Nephron progenitor cell (in vitro differentiated cells): ENCODE measurements around the gene UMPS.
"Not testable (repeated sequence)": the region's sequence is repeated elsewhere in the genome, so short reads cannot be mapped to it uniquely, and the experiment has no call there.

Experiments used
- DNase-seq: peaks from one replicate; pipeline ENCODE4 v3.0.0; 2021
- H3K27ac Mint-ChIP-seq: 2 replicates; pipeline ENCODE4 v1.8.0; 2021; ENCODE audit warnings: mild to moderate bottlenecking, moderate library complexity, mixed read lengths
- H3K27me3 Mint-ChIP-seq: 2 replicates; pipeline ENCODE4 v1.8.0; 2021; ENCODE audit warnings: mild to moderate bottlenecking, low read depth, mixed read lengths; ENCODE audit not compliant: poor library complexity
- H3K36me3 Mint-ChIP-seq: 2 replicates; pipeline ENCODE4 v1.8.0; 2021; ENCODE audit warnings: low read depth, mixed read lengths
- H3K4me1 Mint-ChIP-seq: 2 replicates; pipeline ENCODE4 v1.8.0; 2021; ENCODE audit warnings: mixed read lengths
- H3K4me3 Mint-ChIP-seq: 2 replicates; pipeline ENCODE4 v1.8.0; 2021; ENCODE audit warnings: mild to moderate bottlenecking, moderate library complexity, mixed read lengths
- H3K9me3 Mint-ChIP-seq: 2 replicates; pipeline ENCODE4 v1.8.0; 2021; ENCODE audit warnings: mild to moderate bottlenecking, moderate library complexity, mixed read lengths
- CTCF ChIP-seq: fragments of 200-600 bp; sonication (generic); IDR thresholded peaks from 2 replicates; pipeline ENCODE4 v1.5.0; 2021; ENCODE audit warnings: antibody characterized with exemption

The UMPS gene

GRCh38 chr3:124747111-124747981 lies 17.1 kb downstream of the UMPS start:
- Mint-ChIP-seq H3K4me3 (no peak overlapping the region), H3K27me3 (peaks cover 2% of the 10 kb centered on the region), H3K4me1 (no peaks in the 10 kb centered on the region), H3K36me3 (peaks cover 63% of the 10 kb centered on the region), H3K9me3 (peaks cover 24% of the 10 kb centered on the region), H3K27ac (no peak overlapping the region)
- TF ChIP-seq CTCF, result no peak
- no peak for DNase-seq

GRCh38 chr3:124748560-124749198 lies 18.4 kb downstream of the UMPS start:
- peaks cover 57% of the 10 kb centered on the region for H3K36me3 Mint-ChIP-seq
- DNase-seq, result no peak

GRCh38 chr3:124749877-124750276 lies 19.6 kb downstream of the UMPS start:
- Mint-ChIP-seq H3K9me3 (peaks cover 24% of the 10 kb centered on the region), H3K36me3 (peaks cover 52% of the 10 kb centered on the region)
- H3K27ac Mint-ChIP-seq, H3K4me3 Mint-ChIP-seq, H3K4me1 Mint-ChIP-seq, H3K27me3 Mint-ChIP-seq, DNase-seq: not testable (repeated sequence)

More at GRCh38 chr3:124748560-124749198, 18.4 kb downstream of the UMPS start:
- no peak for TF ChIP-seq CTCF
- Mint-ChIP-seq H3K27me3 (peaks cover 2% of the 10 kb centered on the region), H3K4me1 (no peaks in the 10 kb centered on the region), H3K4me3 (no peak overlapping the region), H3K9me3 (peaks cover 24% of the 10 kb centered on the region), H3K27ac (peak overlapping the region; percentile 91)

- Mint-ChIP-seq H3K4me1 (peaks cover 14% of the 10 kb centered on the region), H3K9me3 (peaks cover 24% of the 10 kb centered on the region), H3K27ac (no peak overlapping the region), H3K4me3 (no peak overlapping the region), H3K27me3 (peaks cover 2% of the 10 kb centered on the region), H3K36me3 (peaks cover 40% of the 10 kb centered on the region)
- no peak for TF ChIP-seq CTCF
- DNase-seq, result no peak
Observed at GRCh38 chr3:124751501-124751900, 21.2 kb downstream of the UMPS start.

- Mint-ChIP-seq H3K36me3 (peaks cover 34% of the 10 kb centered on the region), H3K27ac (no peak overlapping the region), H3K27me3 (peaks cover 2% of the 10 kb centered on the region), H3K4me1 (peaks cover 18% of the 10 kb centered on the region), H3K9me3 (peaks cover 24% of the 10 kb centered on the region), H3K4me3 (no peak overlapping the region)
- DNase-seq, result no peak
- no peak for TF ChIP-seq CTCF
Observed at GRCh38 chr3:124752051-124752450, 21.8 kb downstream of the UMPS start.

GRCh38 chr3:124757926-124758325 lies 27.7 kb downstream of the UMPS start:
- not testable (repeated sequence) for DNase-seq, H3K27me3 Mint-ChIP-seq, H3K36me3 Mint-ChIP-seq, H3K4me3 Mint-ChIP-seq, H3K9me3 Mint-ChIP-seq
- Mint-ChIP-seq H3K4me1 (peaks cover 28% of the 10 kb centered on the region), H3K27ac (peak overlapping the region; percentile 10)
